Naive thymus-derived CD4-positive, alpha-beta T cell (primary cell): ENCODE measurements around the gene IFI16. TPM values are rescaled to one million over a fixed set of nuclear protein-coding genes. Genes with fewer than 3 reads are reported as not detected.
A peak's percentile ranks its signal among the peaks of the same experiment; 100 is the strongest.

Experiments
- ATAC-seq: fragments of 150-1000 bp; cut with Tn5 transposase; 2 replicates; pipeline ENCODE4 v1.10.0; 2021; ENCODE audit warnings: mild to moderate bottlenecking, moderate library complexity
- CTCF ChIA-PET: fragments of 350-600 bp; sonication (Branson Sonifier 250); formaldehyde crosslinking; loops from one replicate; lab custom pipeline; 2021; ENCODE audit warnings: antibody characterized with exemption; lab: Charles Lee
- POLR2A ChIA-PET: fragments of 350-600 bp; sonication (Branson Sonifier 250); formaldehyde crosslinking; loops from one replicate; lab custom pipeline; 2021; ENCODE audit warnings: antibody characterized with exemption, inconsistent platforms; lab: Charles Lee
- DNase-seq, 9 donors: peaks; one replicate each; pipeline versions ENCODE4 v3.0.0 to v3.0.0-alpha.2; 2020 to 2022; ENCODE audit warnings: mixed read lengths in 1 of 9
- H3K27ac ChIP-seq: one replicate; pipeline ENCODE4 v1.7.0; 2013; ENCODE audit warnings: mild to moderate bottlenecking, low read depth, low read length, moderate library complexity
- H3K27me3 ChIP-seq, 2 donors: one replicate each; pipeline ENCODE4 v1.7.0; 2013; ENCODE audit warnings: low read length in 2 of 2, mild to moderate bottlenecking in 2 of 2, moderate library complexity in 2 of 2; ENCODE audit not compliant: control insufficient read depth in 2 of 2, insufficient read depth in 2 of 2
- H3K36me3 ChIP-seq, 3 experiments: 1 replicate in 2 of 3; 2 replicates in 1 of 3; pipeline ENCODE4 v1.7.0; 2013; ENCODE audit warnings: low read length in 3 of 3, mild to moderate bottlenecking in 3 of 3, moderate library complexity in 1 of 3; ENCODE audit not compliant: insufficient read depth in 3 of 3, control insufficient read depth in 2 of 3
- H3K4me1 ChIP-seq, 2 donors: one replicate each; pipeline ENCODE4 v1.7.0; 2013; ENCODE audit warnings: low read length in 2 of 2, mild to moderate bottlenecking in 2 of 2, moderate library complexity in 1 of 2; ENCODE audit not compliant: control insufficient read depth in 2 of 2, insufficient read depth in 2 of 2
- H3K4me3 ChIP-seq: 2 replicates; pipeline ENCODE4 v1.7.0; 2013; ENCODE audit warnings: mild to moderate bottlenecking, low read length
- H3K9me3 ChIP-seq, 3 experiments: 1 replicate in 2 of 3; 2 replicates in 1 of 3; pipeline ENCODE4 v1.7.0; 2013; ENCODE audit warnings: low read length in 3 of 3; ENCODE audit not compliant: control insufficient read depth in 2 of 3
- H3K27ac Mint-ChIP-seq, 9 donors: one replicate each; pipeline ENCODE4 v1.8.0; 2020 to 2022; ENCODE audit warnings: mixed read lengths in 9 of 9, mild to moderate bottlenecking in 8 of 9, moderate library complexity in 5 of 9, inconsistent platforms in 2 of 9
- H3K27me3 Mint-ChIP-seq, 5 donors: one replicate each; pipeline ENCODE4 v1.8.0; 2021 to 2022; ENCODE audit warnings: mixed read lengths in 5 of 5, mild to moderate bottlenecking in 1 of 5
- H3K36me3 Mint-ChIP-seq, 5 donors: one replicate each; pipeline ENCODE4 v1.8.0; 2020 to 2022; ENCODE audit warnings: mixed read lengths in 5 of 5, mild to moderate bottlenecking in 3 of 5, inconsistent platforms in 1 of 5
- H3K4me1 Mint-ChIP-seq, 7 donors: one replicate each; pipeline ENCODE4 v1.8.0; 2020 to 2022; ENCODE audit warnings: mixed read lengths in 7 of 7, mild to moderate bottlenecking in 3 of 7, inconsistent platforms in 1 of 7
- H3K4me3 Mint-ChIP-seq, 10 donors: one replicate each; pipeline ENCODE4 v1.8.0; 2020 to 2022; ENCODE audit warnings: mild to moderate bottlenecking in 10 of 10, mixed read lengths in 10 of 10, moderate library complexity in 6 of 10, inconsistent platforms in 2 of 10
- H3K9me3 Mint-ChIP-seq, 11 donors: one replicate each; pipeline ENCODE4 v1.8.0; 2020 to 2022; ENCODE audit warnings: mixed read lengths in 11 of 11, mild to moderate bottlenecking in 4 of 11, inconsistent platforms in 1 of 11, moderate library complexity in 1 of 11
- intact Hi-C, 2 donors: fragments of 100-400 bp; cut with micrococcal nuclease; formaldehyde crosslinking; loops; one replicate each; pipeline ENCODE4 v1.15.1; 2023
- polyA plus RNA-seq, 2 donors: library from polyadenylated mRNA; unstranded; fragments of 300-500 nt; fragmentation: Illumina TruSeq; gene quantifications; one replicate each; pipeline ENCODE4 v1.2.3, GENCODE V29; 2021
- total RNA-seq, 6 experiments: library from RNA in 5 of 6; stranded (reverse) in 5 of 6; gene quantifications; 1 replicate in 5 of 6; 2 replicates in 1 of 6; pipeline ENCODE4 v1.2.3 and lab custom pipeline; 2021 to 2026

IFI16 gene
- total RNA-seq (100 to 1,000 TPM in 2 of 5 experiments, 10 to 100 TPM in 3; 42.4 to 307 (median 96.0) TPM), polyA plus RNA-seq (10 to 100 TPM; 46.1 to 48.0 TPM), total RNA-seq (lab: John Stamatoyannopoulos, UW) (73.4 reads per million, percentile 79 among the genes with 10 or more reads in this experiment)

DNA sequence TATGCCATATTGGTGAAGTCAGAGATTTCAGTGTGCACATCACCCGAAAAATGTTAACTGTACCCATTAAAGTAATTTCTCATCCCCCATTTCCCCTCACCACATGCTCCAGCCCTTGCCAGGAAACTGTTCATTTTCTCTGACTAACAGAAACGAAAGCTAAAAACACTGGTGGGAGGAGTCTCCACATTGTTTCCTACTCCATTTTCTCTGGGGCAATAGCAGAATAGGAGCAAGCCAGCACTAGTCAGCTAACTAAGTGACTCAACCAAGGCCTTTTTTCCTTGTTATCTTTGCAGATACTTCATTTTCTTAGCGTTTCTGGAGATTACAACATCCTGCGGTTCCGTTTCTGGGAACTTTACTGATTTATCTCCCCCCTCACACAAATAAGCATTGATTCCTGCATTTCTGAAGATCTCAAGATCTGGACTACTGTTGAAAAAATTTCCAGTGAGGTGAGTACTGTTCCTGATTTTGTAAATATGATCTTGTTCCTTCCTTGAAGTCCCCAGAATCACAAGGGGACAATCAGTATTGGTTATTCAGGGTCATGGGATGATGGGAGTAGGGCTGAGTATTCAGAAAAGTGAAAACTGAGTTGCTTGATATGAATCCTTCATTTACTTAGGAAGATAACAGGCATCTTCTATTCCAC is at the start of gene IFI16:
IFI16 (plus strand) TSS at position 204 of the 658 bp plus-strand sequence. CDS start 4,774 bp downstream, outside the sequence.
- H3K27me3 ChIP-seq: no peaks in the 10 kb centered on the region
- ATAC-seq (peak; percentile 84), DNase-seq (peak in 8 of 9 donors; percentile 56 to 80 (median 71))
- Mint-ChIP-seq H3K27me3 (no peaks in the 10 kb centered on the region), H3K36me3 (peaks cover 0 to 55% (median 10%) of the 10 kb centered on the region in 5 donors), H3K9me3 (peaks cover 0 to 7% (median 0%) of the 10 kb centered on the region in 11 donors), H3K4me3 (peak within 1 kb of the TSS; percentile 85 to 98 (median 92)), H3K4me1 (peaks cover 37 to 64% (median 54%) of the 10 kb centered on the region in 7 donors), H3K27ac (peak within 1 kb of the TSS; percentile 92 to 99 (median 96))
- H3K4me3 ChIP-seq: peak within 1 kb of the TSS; percentile 86
- no peaks in the 10 kb centered on the region for H3K36me3 ChIP-seq
- POLR2A ChIA-PET: interaction anchor here (0.6 to 1.7 kb wide), 6 partner anchors 11 to 80 kb away, joined by 3 to 7 read pairs (median 3); no protein-coding TSS in a partner anchor
- peak within 1 kb of the TSS; percentile 87 for H3K27ac ChIP-seq
- CTCF ChIA-PET: interaction anchor here (0.6 to 1.0 kb wide), 2 partner anchors 20 to 763 kb away, joined by 3 to 5 read pairs; no protein-coding TSS in a partner anchor
- intact Hi-C loops: loop anchor here (1.0 to 5.0 kb wide), 7 partner anchors 12 to 1873 kb away; partner anchors contain the start of genes DCAF8 (in 1 of the 2), ETV3 (in 1 of the 2) and PYHIN1 (in 1 of the 2)
- peaks cover 28% of the 10 kb centered on the region in 2 donors for H3K4me1 ChIP-seq
- H3K9me3 ChIP-seq: no peaks in the 10 kb centered on the region

DNA sequence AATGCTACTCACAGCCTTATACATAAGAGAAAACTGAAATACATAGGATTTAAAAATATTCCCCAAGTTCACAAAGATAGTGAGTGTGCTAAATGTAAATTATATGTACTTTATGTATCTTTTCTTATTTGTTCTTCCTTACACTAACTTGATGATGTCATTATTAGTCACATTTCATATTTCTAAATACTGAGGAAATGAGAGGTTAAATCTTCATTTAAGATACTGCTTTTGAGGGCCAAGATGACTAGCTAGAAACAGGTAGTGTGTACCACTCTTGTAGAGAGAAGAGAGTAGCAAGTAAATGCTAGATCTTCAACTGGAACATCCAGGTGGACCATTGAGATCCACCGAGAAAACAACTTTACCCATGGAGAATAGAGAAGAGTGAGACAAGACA is 48.5 kb upstream of the IFI16 start:
- ATAC-seq (no peak), DNase-seq (no peak)
- ChIA-PET POLR2A (no interaction called here), CTCF (no interaction called here)
- H3K4me1 ChIP-seq: no peaks in the 10 kb centered on the region
- intact Hi-C loops: no loop called here
- H3K27me3 Mint-ChIP-seq: peaks cover 0 to 5% (median 0%) of the 10 kb centered on the region in 5 donors
- peaks cover 0 to 4% (median 3%) of the 10 kb centered on the region in 3 experiments for H3K36me3 ChIP-seq
- H3K4me3 Mint-ChIP-seq: no peak overlapping the region
- H3K27ac Mint-ChIP-seq: no peak overlapping the region
- H3K4me1 Mint-ChIP-seq: peaks cover 0 to 3% (median 0%) of the 10 kb centered on the region in 7 donors
- peaks cover 0 to 3% of the 10 kb centered on the region in 2 donors for H3K27me3 ChIP-seq
- no peak overlapping the region for H3K4me3 ChIP-seq
- peaks cover 0 to 33% (median 6%) of the 10 kb centered on the region in 11 donors for H3K9me3 Mint-ChIP-seq
- peaks cover 0 to 61% (median 8%) of the 10 kb centered on the region in 5 donors for H3K36me3 Mint-ChIP-seq
- no peak overlapping the region for H3K27ac ChIP-seq
- no peaks in the 10 kb centered on the region for H3K9me3 ChIP-seq

DNA sequence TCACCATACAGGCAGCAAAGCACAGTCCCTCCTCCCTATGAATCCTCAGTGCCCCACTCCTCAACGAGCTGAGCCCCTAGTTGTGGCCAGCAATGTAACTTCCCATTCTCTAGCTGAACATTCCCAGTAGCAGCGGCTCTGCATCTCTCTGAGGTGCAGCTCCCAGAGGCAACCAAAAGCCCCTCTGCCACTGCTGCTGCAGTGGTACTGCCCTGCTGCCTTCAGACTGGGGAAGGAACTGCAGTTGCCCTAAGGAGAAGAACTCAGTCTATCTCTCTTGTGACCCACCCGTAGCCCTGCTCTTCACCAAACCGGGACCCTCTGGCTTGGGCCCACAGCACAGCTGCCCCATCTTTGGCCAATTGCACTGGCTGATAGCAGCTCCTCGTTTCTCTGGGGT is 46.7 kb upstream of the IFI16 start:
- H3K36me3 ChIP-seq: peaks cover 0 to 4% (median 3%) of the 10 kb centered on the region in 3 experiments
- intact Hi-C loops: no loop called here
- no peak overlapping the region for H3K27ac ChIP-seq
- no peaks in the 10 kb centered on the region for H3K4me1 ChIP-seq
- ChIA-PET CTCF (no interaction called here), POLR2A (no interaction called here)
- no peaks in the 10 kb centered on the region for H3K9me3 ChIP-seq
- Mint-ChIP-seq H3K36me3 (peaks cover 0 to 66% (median 8%) of the 10 kb centered on the region in 5 donors), H3K4me3 (no peak overlapping the region), H3K9me3 (peaks cover 0 to 37% (median 6%) of the 10 kb centered on the region in 11 donors), H3K27me3 (peaks cover 0 to 5% (median 0%) of the 10 kb centered on the region in 5 donors), H3K4me1 (peaks cover 0 to 3% (median 0%) of the 10 kb centered on the region in 7 donors), H3K27ac (no peak overlapping the region)
- DNase-seq (no peak), ATAC-seq (no peak)
- H3K4me3 ChIP-seq: no peak overlapping the region
- peaks cover 0 to 3% of the 10 kb centered on the region in 2 donors for H3K27me3 ChIP-seq

DNA sequence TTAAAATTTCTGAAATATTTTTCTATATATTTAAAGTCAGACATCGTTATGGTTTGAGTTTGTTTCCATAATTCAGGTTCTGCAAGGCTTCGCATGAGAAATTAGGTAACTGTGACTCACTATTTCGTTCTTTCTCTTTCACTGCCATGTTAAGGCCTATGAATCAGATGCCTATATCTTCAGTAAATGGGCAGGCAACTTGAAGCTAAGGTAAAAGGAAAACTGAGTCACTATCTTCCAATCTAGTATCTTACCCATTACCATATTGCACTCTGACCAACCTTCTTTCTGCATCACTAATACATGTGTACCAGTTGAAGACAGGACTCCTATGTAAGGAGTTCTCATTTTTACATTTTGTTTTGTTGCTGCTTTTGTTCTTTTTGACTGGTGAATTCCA is 40.5 kb upstream of the IFI16 start:
- no peaks in the 10 kb centered on the region for H3K36me3 ChIP-seq
- peaks cover 0 to 47% (median 5%) of the 10 kb centered on the region in 5 donors for H3K36me3 Mint-ChIP-seq
- ChIA-PET POLR2A (no interaction called here), CTCF (no interaction called here)
- H3K4me1 ChIP-seq: no peaks in the 10 kb centered on the region
- H3K27ac Mint-ChIP-seq: peak overlapping the region in 1 of 9 donors; percentile 1
- peaks cover 0 to 2% (median 0%) of the 10 kb centered on the region in 7 donors for H3K4me1 Mint-ChIP-seq
- peaks cover 0 to 23% (median 4%) of the 10 kb centered on the region in 11 donors for H3K9me3 Mint-ChIP-seq
- DNase-seq (no peak), ATAC-seq (no peak)
- intact Hi-C loops: no loop called here
- no peak overlapping the region for H3K27ac ChIP-seq
- no peaks in the 10 kb centered on the region for H3K27me3 ChIP-seq
- no peak overlapping the region for H3K4me3 Mint-ChIP-seq
- no peaks in the 10 kb centered on the region for H3K27me3 Mint-ChIP-seq
- H3K9me3 ChIP-seq: no peaks in the 10 kb centered on the region
- H3K4me3 ChIP-seq: no peak overlapping the region

DNA sequence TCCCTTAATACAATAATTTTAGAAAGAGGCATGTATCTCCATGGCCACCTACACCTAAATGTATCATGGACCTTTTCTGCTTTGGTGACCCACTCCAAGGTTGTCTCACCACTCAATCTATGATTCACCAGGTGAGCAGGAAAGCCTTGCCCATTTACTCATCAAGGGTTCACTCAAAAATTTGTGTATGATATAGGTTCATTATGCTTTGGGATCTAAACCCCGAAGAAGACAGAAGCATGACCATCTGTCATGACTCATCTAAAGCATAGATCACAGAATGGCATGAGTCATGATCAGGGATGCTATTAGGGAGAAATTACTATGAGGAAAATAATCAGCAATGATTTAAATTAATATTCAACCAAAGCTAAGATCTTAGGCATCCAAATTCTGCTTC is 39.9 kb upstream of the IFI16 start:
- no peak overlapping the region for H3K27ac Mint-ChIP-seq
- no peak overlapping the region for H3K4me3 ChIP-seq
- no peaks in the 10 kb centered on the region for H3K4me1 ChIP-seq
- ATAC-seq: no peak
- intact Hi-C loops: no loop called here
- H3K9me3 ChIP-seq: no peaks in the 10 kb centered on the region
- H3K27me3 Mint-ChIP-seq: no peaks in the 10 kb centered on the region
- peaks cover 0 to 44% (median 5%) of the 10 kb centered on the region in 5 donors for H3K36me3 Mint-ChIP-seq
- H3K36me3 ChIP-seq: no peaks in the 10 kb centered on the region
- H3K4me1 Mint-ChIP-seq: peaks cover 0 to 2% (median 0%) of the 10 kb centered on the region in 7 donors
- ChIA-PET POLR2A (no interaction called here), CTCF (no interaction called here)
- no peak for DNase-seq
- H3K27me3 ChIP-seq: no peaks in the 10 kb centered on the region
- H3K27ac ChIP-seq: no peak overlapping the region
- H3K4me3 Mint-ChIP-seq: no peak overlapping the region
- peaks cover 0 to 21% (median 3%) of the 10 kb centered on the region in 11 donors for H3K9me3 Mint-ChIP-seq

DNA sequence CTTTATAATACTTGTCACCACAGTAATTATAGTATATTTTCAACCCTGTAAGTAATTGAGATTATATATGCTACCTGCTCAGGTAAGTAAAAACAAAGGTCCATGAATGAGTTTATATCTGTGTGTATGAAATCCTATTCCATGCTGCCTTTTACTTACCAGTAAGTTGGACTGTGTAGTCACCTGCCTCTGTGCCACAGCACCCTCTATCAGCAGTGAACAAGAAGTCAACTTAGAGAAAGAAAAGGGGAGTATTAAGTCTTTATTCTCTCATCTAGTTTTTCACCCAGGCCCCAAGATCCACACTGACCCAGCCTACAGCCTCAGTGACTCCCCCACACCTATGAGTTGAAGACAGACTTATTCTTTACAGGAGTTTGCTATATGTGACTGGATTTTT is 36.9 kb upstream of the IFI16 start:
- intact Hi-C loops: no loop called here
- Mint-ChIP-seq H3K4me3 (no peak overlapping the region), H3K27ac (peak overlapping the region in 2 of 9 donors; percentile 1 to 10), H3K9me3 (peaks cover 0 to 10% (median 0%) of the 10 kb centered on the region in 11 donors), H3K36me3 (peaks cover 0 to 38% (median 11%) of the 10 kb centered on the region in 5 donors), H3K4me1 (peaks cover 0 to 6% (median 2%) of the 10 kb centered on the region in 7 donors), H3K27me3 (no peaks in the 10 kb centered on the region)
- ATAC-seq (no peak), DNase-seq (no peak)
- Histone ChIP-seq H3K27me3 (no peaks in the 10 kb centered on the region), H3K9me3 (no peaks in the 10 kb centered on the region), H3K36me3 (peaks cover 0 to 5% (median 0%) of the 10 kb centered on the region in 3 experiments), H3K4me1 (peaks cover 0 to 6% of the 10 kb centered on the region in 2 donors), H3K4me3 (no peak overlapping the region), H3K27ac (no peak overlapping the region)
- POLR2A ChIA-PET: no interaction called here
- CTCF ChIA-PET: no interaction called here
